Hepatocyte (in vitro differentiated cells): ENCODE data around the gene APLN. TPM values are rescaled to one million over a fixed set of nuclear protein-coding genes. Genes with fewer than 3 reads are reported as not detected.

Experiments
- DNase-seq: peaks from one replicate; pipeline ENCODE4 v3.0.0-alpha.2; 2016; ENCODE audit warnings: low spot score
- H2AFZ ChIP-seq: fragments of 200-600 bp; sonication (generic); 2 replicates; pipeline ENCODE4 v1.6.0; 2016; ENCODE audit warnings: antibody characterized with exemption, mild to moderate bottlenecking
- H3K27ac ChIP-seq: fragments of 200-600 bp; sonication (generic); 2 replicates; pipeline ENCODE4 v1.5.1; 2016; ENCODE audit warnings: mild to moderate bottlenecking
- H3K27me3 ChIP-seq: fragments of 200-600 bp; sonication (generic); 2 replicates; pipeline ENCODE4 v1.6.1; 2016
- H3K36me3 ChIP-seq: fragments of 200-600 bp; sonication (generic); replicated peaks from 2 replicates; pipeline ENCODE4 v1.5.1; 2016; ENCODE audit warnings: low read depth; ENCODE audit not compliant: insufficient read depth
- H3K4me1 ChIP-seq: fragments of 200-600 bp; sonication (generic); 2 replicates; pipeline ENCODE4 v1.5.1; 2016; ENCODE audit warnings: mild to moderate bottlenecking, moderate library complexity; ENCODE audit not compliant: insufficient read depth
- H3K4me2 ChIP-seq: fragments of 200-600 bp; sonication (generic); 2 replicates; pipeline ENCODE4 v1.6.0; 2016
- H3K4me3 ChIP-seq: fragments of 200-600 bp; sonication (generic); 2 replicates; pipeline ENCODE4 v1.5.1; 2016; ENCODE audit warnings: mild to moderate bottlenecking
- H3K79me2 ChIP-seq: fragments of 200-600 bp; sonication (generic); 2 replicates; pipeline ENCODE4 v1.6.0; 2017; ENCODE audit warnings: mild to moderate bottlenecking
- H3K9me2 ChIP-seq: fragments of 200-600 bp; sonication (generic); replicated peaks from 2 replicates; pipeline ENCODE4 v1.6.0; 2017; ENCODE audit warnings: mild to moderate bottlenecking; ENCODE audit not compliant: insufficient read depth
- H3K9me3 ChIP-seq: fragments of 200-600 bp; sonication (generic); 2 replicates; pipeline ENCODE4 v1.5.1; 2016; ENCODE audit warnings: low read depth, mild to moderate bottlenecking
- H4K20me1 ChIP-seq: fragments of 200-600 bp; sonication (generic); 2 replicates; pipeline ENCODE4 v1.6.0; 2016; ENCODE audit warnings: mild to moderate bottlenecking; ENCODE audit not compliant: insufficient read depth, poor library complexity, severe bottlenecking
- EZH2 ChIP-seq: fragments of 200-600 bp; sonication (generic); IDR thresholded peaks from 2 replicates; pipeline ENCODE4 v1.6.1; 2016; ENCODE audit warnings: antibody characterized with exemption, mild to moderate bottlenecking, borderline replicate concordance
- EZH2phosphoT487 ChIP-seq: fragments of 200-600 bp; sonication (generic); IDR thresholded peaks from one replicate; pipeline ENCODE4 v1.6.1; 2018; ENCODE audit warnings: antibody characterized with exemption, mild to moderate bottlenecking, low read depth, moderate library complexity; ENCODE audit not compliant: unreplicated experiment, severe bottlenecking
- WGBS: methylation state at CpG from one replicate; pipeline ENCODE4 v1.1.6; 2016; ENCODE audit warnings: low lambda C conversion rate; ENCODE audit errors: missing lambda C conversion rate; 5-methylcytosine and 5-hydroxymethylcytosine counted together
- polyA plus RNA-seq: library from polyadenylated mRNA; unstranded; fragments of >200 nt; fragmentation: Nextera tagmentation; extraction: Ambion mirVana; gene quantifications from 2 replicates; pipeline ENCODE4 v1.2.1, GENCODE V29; 2016
- total RNA-seq: library from RNA; depleted of rRNA; stranded (reverse); fragments of >200 nt; gene quantifications from 2 replicates; pipeline ENCODE4 v1.2.3, GENCODE V29; 2014
- TF ChIP-seq, protein P1 (sequence below): fragments of 200-600 bp; sonication (generic); IDR thresholded peaks from 2 replicates; pipeline ENCODE4 v1.5.1; 2016; ENCODE audit warnings: antibody characterized with exemption, mild to moderate bottlenecking; ENCODE audit not compliant: poor library complexity

The APLN gene
- total and polyA plus RNA-seq, 2 experiments from 2014 or later, result 0.30 TPM

DNA sequence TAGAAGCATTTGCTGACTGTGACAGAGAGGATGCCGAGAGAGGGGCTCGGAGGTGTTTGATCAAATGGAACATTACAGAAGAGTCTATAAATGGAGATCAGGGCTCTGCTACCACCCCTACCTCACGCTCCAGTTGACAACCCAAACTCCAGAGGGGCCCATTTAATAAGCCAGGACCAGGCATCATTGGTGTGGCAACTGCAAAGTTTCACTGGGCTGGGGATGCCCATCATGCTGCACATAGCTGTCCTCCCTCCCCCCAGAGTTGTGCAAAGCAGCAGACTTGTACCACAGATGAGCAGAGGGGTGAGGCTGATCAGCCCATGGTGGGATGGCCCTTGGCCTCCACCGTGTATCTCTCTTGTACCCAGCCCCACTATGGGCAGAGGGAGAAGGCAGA lies 45.8 kb upstream of the APLN start:
- 83% methylated on average over 4 of the region's 4 CpGs for WGBS
- no peak overlapping the region for H3K4me2 ChIP-seq
- TF ChIP-seq EZH2phosphoT487 (no peak), EZH2 (no peak)
- TF ChIP-seq, protein P1, sequence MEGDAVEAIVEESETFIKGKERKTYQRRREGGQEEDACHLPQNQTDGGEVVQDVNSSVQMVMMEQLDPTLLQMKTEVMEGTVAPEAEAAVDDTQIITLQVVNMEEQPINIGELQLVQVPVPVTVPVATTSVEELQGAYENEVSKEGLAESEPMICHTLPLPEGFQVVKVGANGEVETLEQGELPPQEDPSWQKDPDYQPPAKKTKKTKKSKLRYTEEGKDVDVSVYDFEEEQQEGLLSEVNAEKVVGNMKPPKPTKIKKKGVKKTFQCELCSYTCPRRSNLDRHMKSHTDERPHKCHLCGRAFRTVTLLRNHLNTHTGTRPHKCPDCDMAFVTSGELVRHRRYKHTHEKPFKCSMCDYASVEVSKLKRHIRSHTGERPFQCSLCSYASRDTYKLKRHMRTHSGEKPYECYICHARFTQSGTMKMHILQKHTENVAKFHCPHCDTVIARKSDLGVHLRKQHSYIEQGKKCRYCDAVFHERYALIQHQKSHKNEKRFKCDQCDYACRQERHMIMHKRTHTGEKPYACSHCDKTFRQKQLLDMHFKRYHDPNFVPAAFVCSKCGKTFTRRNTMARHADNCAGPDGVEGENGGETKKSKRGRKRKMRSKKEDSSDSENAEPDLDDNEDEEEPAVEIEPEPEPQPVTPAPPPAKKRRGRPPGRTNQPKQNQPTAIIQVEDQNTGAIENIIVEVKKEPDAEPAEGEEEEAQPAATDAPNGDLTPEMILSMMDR, result no peak
- no peaks in the 10 kb centered on the region for H3K9me2 ChIP-seq
- no peak overlapping the region for H3K4me3 ChIP-seq
- H4K20me1 ChIP-seq, result no peaks in the 10 kb centered on the region
- H3K79me2 ChIP-seq, result no peaks in the 10 kb centered on the region
- H3K36me3 ChIP-seq, result no peaks in the 10 kb centered on the region
- no peaks in the 10 kb centered on the region for H3K4me1 ChIP-seq
- H3K27ac ChIP-seq, result no peak overlapping the region
- H2AFZ ChIP-seq, result no peak overlapping the region
- no peak for DNase-seq
- no peaks in the 10 kb centered on the region for H3K9me3 ChIP-seq
- no peaks in the 10 kb centered on the region for H3K27me3 ChIP-seq

DNA sequence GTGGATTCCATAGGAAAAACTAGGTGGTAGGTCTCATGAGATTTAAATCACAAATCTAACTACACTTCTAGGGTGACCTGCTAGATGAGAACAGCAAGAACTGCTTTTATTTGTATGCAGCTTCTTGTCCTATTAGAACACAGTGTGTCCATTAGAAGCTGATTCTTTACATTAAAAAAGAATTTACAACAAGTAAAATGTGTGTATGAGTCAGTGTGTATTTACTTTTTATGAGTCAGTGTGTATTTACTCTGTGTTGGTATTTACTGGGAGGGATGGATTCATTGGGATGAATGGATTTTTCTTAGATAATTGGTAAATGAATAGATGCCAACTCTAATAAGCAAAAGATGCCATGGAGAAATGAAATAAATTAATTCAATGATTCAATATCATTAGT lies 43.4 kb upstream of the APLN start:
- Histone ChIP-seq H3K79me2 (no peaks in the 10 kb centered on the region), H3K27me3 (no peaks in the 10 kb centered on the region), H3K4me3 (no peak overlapping the region), H3K36me3 (no peaks in the 10 kb centered on the region), H3K27ac (no peak overlapping the region), H4K20me1 (no peaks in the 10 kb centered on the region), H3K4me2 (no peak overlapping the region), H2AFZ (no peak overlapping the region), H3K9me2 (no peaks in the 10 kb centered on the region), H3K4me1 (no peaks in the 10 kb centered on the region), H3K9me3 (no peaks in the 10 kb centered on the region)
- DNase-seq, result no peak
- TF ChIP-seq EZH2 (no peak), EZH2phosphoT487 (no peak)
- TF ChIP-seq, protein P1, result no peak

DNA sequence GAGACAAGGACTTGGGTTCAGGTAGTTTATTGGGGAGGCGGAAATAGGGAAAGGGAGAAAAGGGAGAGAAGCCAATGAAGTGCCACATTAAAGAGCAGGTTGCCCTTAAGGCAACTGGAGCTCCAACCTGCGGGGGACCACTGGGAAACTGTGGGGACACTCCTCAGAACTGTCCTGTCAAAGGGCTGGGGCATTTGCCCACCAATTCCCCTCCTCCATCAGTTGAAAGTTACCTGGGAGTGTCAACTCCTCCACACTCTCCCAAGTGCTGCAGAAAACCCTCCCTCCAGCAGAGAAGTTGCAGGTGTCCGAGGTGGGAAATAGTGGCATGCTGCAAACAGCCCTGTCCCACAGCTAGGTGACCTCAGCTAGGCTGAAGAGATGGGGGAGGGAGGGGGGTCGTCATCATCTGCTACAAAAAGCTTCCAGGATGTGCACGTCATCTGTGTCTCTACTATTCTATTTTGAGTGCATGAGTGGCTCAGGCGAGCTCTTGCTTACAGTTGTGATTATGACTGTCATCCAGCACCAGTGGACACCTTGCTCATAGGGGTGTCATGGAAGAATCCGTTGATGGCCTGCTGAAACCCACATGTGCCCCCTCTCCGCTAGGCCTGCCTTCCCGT lies 42.6 kb upstream of the APLN start:
- Histone ChIP-seq H3K27me3 (no peaks in the 10 kb centered on the region), H3K4me3 (no peak overlapping the region), H3K36me3 (no peaks in the 10 kb centered on the region), H3K79me2 (no peaks in the 10 kb centered on the region), H3K27ac (no peak overlapping the region), H3K4me1 (no peaks in the 10 kb centered on the region), H3K4me2 (no peak overlapping the region), H2AFZ (no peak overlapping the region), H3K9me2 (no peaks in the 10 kb centered on the region), H4K20me1 (no peaks in the 10 kb centered on the region), H3K9me3 (no peaks in the 10 kb centered on the region)
- TF ChIP-seq EZH2, result no peak
- no peak for TF ChIP-seq EZH2phosphoT487
- TF ChIP-seq, protein P1, result no peak
- no peak for DNase-seq
- 63% methylated on average over 9 of the region's 9 CpGs for WGBS
